Lower leg skin (tissue), 3 donors: ENCODE data around the gene ENOX2.

Experiments
- CTCF ChIP-seq, 3 donors: fragments of 450-650 bp; IDR thresholded peaks; one replicate each; pipeline ENCODE4 v1.5.1; 2016; ENCODE audit warnings: antibody characterized with exemption in 3 of 3, mild to moderate bottlenecking in 3 of 3, moderate library complexity in 2 of 3
- POLR2A ChIP-seq, 2 donors: fragments of 450-650 bp; IDR thresholded peaks; one replicate each; pipeline ENCODE4 v1.6.1; 2016 to 2017; ENCODE audit warnings: antibody characterized with exemption in 2 of 2, mild to moderate bottlenecking in 1 of 2, moderate library complexity in 1 of 2

- TF ChIP-seq CTCF (IDR thresholded peaks at IDR 0.05) (no peak), POLR2A (IDR thresholded peaks at IDR 0.05) (no peak)
These were observed 187.7 kb downstream of the ENOX2 start for GRCh38 chrX:130715299-130715698.
